Aorta (tissue), 5 donors: ENCODE measurements around the gene MAPK8. TPM values are rescaled to one million over a fixed set of nuclear protein-coding genes. Genes with fewer than 3 reads are reported as not detected.

Experiments
- ATAC-seq: fragments of 200-7000 bp; cut with Tn5 transposase; one replicate; pipeline ENCODE4 v1.9.1; 2022; ENCODE audit warnings: moderate library complexity; ENCODE audit not compliant: low FRiP score
- DNase-seq, 2 donors: peaks; one replicate each; pipeline ENCODE4 v3.0.0-alpha.2; 2020
- H3K27ac ChIP-seq, 2 donors: one replicate each; pipeline ENCODE4 v1.5.1; 2013; ENCODE audit warnings: low read length in 2 of 2, mild to moderate bottlenecking in 2 of 2, moderate library complexity in 2 of 2, control low read depth in 1 of 2, inconsistent platforms in 1 of 2, low read depth in 1 of 2
- H3K27me3 ChIP-seq, 2 donors: one replicate each; pipeline ENCODE4 v1.6.1; 2013; ENCODE audit warnings: control low read depth in 1 of 2, low read length in 1 of 2, mild to moderate bottlenecking in 1 of 2, moderate library complexity in 1 of 2; ENCODE audit not compliant: insufficient read depth in 2 of 2, control insufficient read depth in 1 of 2
- H3K36me3 ChIP-seq, 2 donors: one replicate each; pipeline ENCODE4 v1.6.1; 2013; ENCODE audit warnings: control low read depth in 1 of 2, low read length in 1 of 2, mild to moderate bottlenecking in 1 of 2; ENCODE audit not compliant: insufficient read depth in 2 of 2, control insufficient read depth in 1 of 2
- H3K4me1 ChIP-seq, 2 donors: one replicate each; pipeline ENCODE4 v1.6.1; 2013; ENCODE audit warnings: low read length in 2 of 2, control low read depth in 1 of 2, mild to moderate bottlenecking in 1 of 2, moderate library complexity in 1 of 2; ENCODE audit not compliant: insufficient read depth in 2 of 2, control insufficient read depth in 1 of 2
- H3K4me3 ChIP-seq, 2 donors: one replicate each; pipeline ENCODE4 v1.5.1; 2013; ENCODE audit warnings: low read length in 2 of 2, control low read depth in 1 of 2, mild to moderate bottlenecking in 1 of 2
- H3K9me3 ChIP-seq: one replicate; pipeline ENCODE4 v1.6.1; 2013; ENCODE audit warnings: mild to moderate bottlenecking, low read length; ENCODE audit not compliant: control insufficient read depth
- WGBS, 2 donors: extraction: QIAGEN DNeasy Blood & Tissue Kit; methylation state at CpG; one replicate each; pipeline ENCODE4 v1.1.7; 2013; 5-methylcytosine and 5-hydroxymethylcytosine counted together
- intact Hi-C, 2 donors: fragments of 100-400 bp; cut with DNase I; formaldehyde crosslinking; loops; one replicate each; pipeline versions ENCODE4 v1.14.2 to v1.15.0; 2022
- polyA plus RNA-seq, 2 donors: library from polyadenylated mRNA; stranded (reverse); fragments of 200-250 nt; gene quantifications; one replicate each; pipeline ENCODE4 v1.2.3, GENCODE V29; 2013
- total RNA-seq, 2 donors: library from RNA; stranded (reverse); fragmentation: NEBNext Ultra II Directional; extraction: Animal tissue kit (Norgen Biotek cat#: 25700); gene quantifications; one replicate each; pipeline ENCODE4 v1.2.1, GENCODE V29; 2021
- donor health status: healthy with polysubstance abuse.
- donor health status: Bipolar disorder and iron deficiency.
- donor health status: DM: no; HTN: no; CAD: no.
- donor health status: DM: no; HTN: no; CAD: no.
- donor health status: DM: yes; HTN: yes; CAD: no.

The MAPK8 gene
- total and polyA plus RNA-seq, 4 donors = 7.8 to 38.9 (median 26.7) TPM

DNA sequence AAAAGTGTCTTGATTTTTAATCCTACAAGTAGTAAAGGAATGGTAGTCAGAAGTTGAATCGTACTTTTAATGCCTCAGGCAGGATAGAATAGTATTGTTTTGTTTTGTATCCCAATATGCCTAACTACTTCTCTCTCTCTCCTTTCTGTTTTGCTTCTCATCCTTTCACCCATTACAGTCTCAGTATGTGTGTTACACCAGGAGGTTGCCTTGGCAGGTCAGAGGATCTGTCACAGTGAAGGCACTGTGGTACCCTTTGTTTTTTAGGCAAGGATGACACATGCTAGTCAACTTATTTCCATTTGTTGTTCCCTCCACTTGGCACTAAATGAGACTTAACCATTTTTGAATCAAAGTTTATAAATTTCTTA, 94.4 kb downstream of the MAPK8 start:
- Histone ChIP-seq H3K4me1 (no peaks in the 10 kb centered on the region), H3K27ac (no peak overlapping the region), H3K27me3 (no peaks in the 10 kb centered on the region), H3K36me3 (no peaks in the 10 kb centered on the region), H3K4me3 (no peak overlapping the region), H3K9me3 (no peaks in the 10 kb centered on the region)
- intact Hi-C loops = no loop called here
- no peak for DNase-seq
- WGBS, 2 donors = 94 to 98% methylated on average over 1 of the region's 1 CpG
- ATAC-seq = no peak

DNA sequence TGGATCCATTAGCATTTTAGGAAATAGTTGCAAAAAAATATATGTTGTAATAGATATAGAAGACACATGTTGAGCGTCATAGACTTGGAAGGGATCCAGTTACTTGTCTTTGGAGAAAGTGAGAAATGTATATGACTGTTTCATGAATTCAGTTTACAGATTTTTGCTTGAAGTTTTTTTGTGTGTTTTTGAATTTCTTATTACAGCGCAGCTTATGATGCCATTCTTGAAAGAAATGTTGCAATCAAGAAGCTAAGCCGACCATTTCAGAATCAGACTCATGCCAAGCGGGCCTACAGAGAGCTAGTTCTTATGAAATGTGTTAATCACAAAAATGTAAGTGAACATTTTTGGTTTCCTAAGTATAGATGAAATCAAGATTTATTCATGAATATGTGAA, 98.2 kb downstream of the MAPK8 start:
- H3K9me3 ChIP-seq = no peaks in the 10 kb centered on the region
- intact Hi-C loops = no loop called here
- DNase-seq = no peak
- no peak for ATAC-seq
- no peak overlapping the region for H3K4me3 ChIP-seq
- H3K27me3 ChIP-seq = no peaks in the 10 kb centered on the region
- WGBS, 2 donors = 89 to 92% methylated on average over 4 of the region's 4 CpGs
- no peaks in the 10 kb centered on the region for H3K4me1 ChIP-seq
- no peak overlapping the region for H3K27ac ChIP-seq
- no peaks in the 10 kb centered on the region for H3K36me3 ChIP-seq

DNA sequence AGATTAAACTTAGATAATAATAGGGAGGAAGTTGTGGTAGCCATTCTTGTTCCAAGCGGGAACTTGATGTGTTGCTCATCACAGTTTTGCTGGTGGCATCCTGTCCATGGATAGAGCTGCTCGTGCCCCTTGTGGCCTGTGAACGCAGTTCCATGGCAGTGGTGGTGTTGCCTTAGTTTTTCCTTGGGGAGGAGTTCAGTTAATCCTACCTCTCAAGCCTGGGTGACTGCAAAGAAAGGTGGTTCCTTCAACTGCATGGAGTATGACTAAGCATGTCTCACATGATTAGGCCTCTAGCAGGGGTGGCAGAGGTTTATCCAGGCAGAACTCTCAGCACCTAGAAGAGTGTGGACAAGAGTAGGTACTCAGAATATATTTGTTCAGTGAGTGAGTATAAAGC, 99.7 kb downstream of the MAPK8 start:
- ATAC-seq (no peak), DNase-seq (no peak)
- Histone ChIP-seq H3K27ac (no peak overlapping the region), H3K36me3 (no peaks in the 10 kb centered on the region), H3K4me1 (no peaks in the 10 kb centered on the region), H3K27me3 (no peaks in the 10 kb centered on the region), H3K9me3 (no peaks in the 10 kb centered on the region), H3K4me3 (no peak overlapping the region)
- WGBS, 2 donors = 65 to 85% methylated on average over 3 of the region's 3 CpGs
- intact Hi-C loops = no loop called here

DNA sequence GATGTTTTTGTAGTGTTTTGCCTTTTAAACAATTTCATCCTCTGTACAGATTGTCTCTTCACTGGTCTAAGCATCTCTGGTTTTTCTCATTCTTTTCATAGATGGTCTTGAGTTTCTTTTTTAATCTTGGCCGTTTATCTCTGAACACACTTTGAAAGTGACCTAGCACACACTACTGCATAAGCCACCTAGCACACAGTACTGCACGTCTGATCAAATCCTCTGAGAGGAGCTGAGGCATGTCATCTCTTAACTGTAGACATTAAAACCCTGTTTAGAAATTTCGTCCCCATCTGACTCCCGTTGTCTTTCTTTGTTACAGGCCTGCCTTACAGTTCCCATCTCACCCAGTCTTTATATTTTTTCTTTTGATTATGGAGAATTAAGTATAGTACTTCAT, 100.2 kb downstream of the MAPK8 start:
- Histone ChIP-seq H3K9me3 (no peaks in the 10 kb centered on the region), H3K36me3 (no peaks in the 10 kb centered on the region), H3K27me3 (no peaks in the 10 kb centered on the region), H3K4me1 (no peaks in the 10 kb centered on the region), H3K4me3 (no peak overlapping the region), H3K27ac (no peak overlapping the region)
- WGBS, 2 donors = 92 to 94% methylated on average over 4 of the region's 4 CpGs
- no peak for ATAC-seq
- no peak for DNase-seq
- intact Hi-C loops = no loop called here

DNA sequence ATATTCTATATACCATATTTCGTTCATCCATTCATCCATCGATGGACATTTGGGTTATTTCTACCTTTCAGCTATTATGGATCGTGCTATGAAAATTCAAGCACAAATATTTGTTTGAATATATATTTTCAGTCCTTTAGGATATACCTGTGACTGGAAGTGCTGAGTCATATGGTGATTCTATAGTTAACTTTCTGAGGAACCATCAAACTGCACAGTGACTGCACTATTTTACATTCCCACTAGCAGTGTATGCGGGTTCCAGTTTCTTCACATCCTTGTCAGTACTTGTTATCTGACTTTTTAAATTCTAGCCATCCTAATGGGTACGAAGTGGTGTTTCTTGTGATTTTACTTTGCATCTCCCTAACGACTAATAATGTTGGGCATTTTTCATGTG, 104.0 kb downstream of the MAPK8 start:
- Histone ChIP-seq H3K36me3 (no peaks in the 10 kb centered on the region), H3K9me3 (no peaks in the 10 kb centered on the region), H3K27ac (no peak overlapping the region), H3K4me3 (no peak overlapping the region), H3K27me3 (no peaks in the 10 kb centered on the region), H3K4me1 (no peaks in the 10 kb centered on the region)
- 96 to 97% methylated on average over 6 of the region's 6 CpGs for WGBS, 2 donors
- no peak for DNase-seq
- intact Hi-C loops = no loop called here
- no peak for ATAC-seq

DNA sequence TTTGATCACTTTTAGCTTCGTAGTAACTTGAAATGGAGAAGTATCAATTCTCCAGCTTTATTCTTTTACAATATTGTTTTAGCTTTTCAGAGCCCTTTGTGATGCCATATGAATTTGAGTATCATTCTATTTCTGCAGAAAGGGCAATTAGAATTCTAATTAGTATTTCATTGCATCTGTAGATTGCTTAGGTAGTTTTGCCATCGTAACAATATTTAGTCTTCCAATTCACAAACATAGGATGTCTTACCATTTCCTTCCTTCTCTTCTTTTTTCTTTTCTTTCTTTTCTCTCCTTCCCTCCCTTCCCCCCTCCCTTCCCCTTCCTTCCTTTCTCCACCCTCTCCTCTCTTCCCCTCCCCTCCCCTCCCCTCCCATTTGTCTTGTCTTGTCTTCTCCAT, 105.0 kb downstream of the MAPK8 start:
- Histone ChIP-seq H3K27ac (no peak overlapping the region), H3K4me1 (no peaks in the 10 kb centered on the region), H3K36me3 (no peaks in the 10 kb centered on the region), H3K4me3 (no peak overlapping the region), H3K27me3 (no peaks in the 10 kb centered on the region), H3K9me3 (no peaks in the 10 kb centered on the region)
- WGBS, 2 donors = 98 to 99% methylated on average over 2 of the region's 2 CpGs
- intact Hi-C loops = no loop called here
- DNase-seq (no peak), ATAC-seq (no peak)

DNA sequence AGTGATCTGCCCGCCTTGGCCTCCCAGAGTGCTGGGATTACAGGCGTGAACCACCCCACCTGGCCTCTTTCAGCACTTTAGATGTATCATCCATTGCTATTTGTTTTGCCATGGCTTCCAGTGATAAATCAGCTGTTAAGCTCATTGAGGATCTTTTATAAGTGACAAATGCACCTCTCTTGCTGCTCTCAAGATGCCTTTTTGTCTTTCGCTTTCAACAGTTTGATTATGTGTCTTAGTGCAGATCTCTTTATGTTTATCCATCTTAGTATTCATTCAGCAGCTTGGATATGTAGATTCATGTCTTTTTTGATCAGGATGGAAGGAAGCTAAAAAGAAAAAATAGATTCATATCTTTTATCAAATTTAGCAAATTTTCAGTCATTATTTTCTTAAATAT, 105.6 kb downstream of the MAPK8 start:
- no peak for DNase-seq
- 97 to 99% methylated on average over 3 of the region's 3 CpGs for WGBS, 2 donors
- Histone ChIP-seq H3K4me1 (peaks cover 0 to 4% of the 10 kb centered on the region in 2 donors), H3K4me3 (no peak overlapping the region), H3K27me3 (no peaks in the 10 kb centered on the region), H3K9me3 (no peaks in the 10 kb centered on the region), H3K27ac (no peak overlapping the region), H3K36me3 (no peaks in the 10 kb centered on the region)
- ATAC-seq = no peak
- intact Hi-C loops = no loop called here

DNA sequence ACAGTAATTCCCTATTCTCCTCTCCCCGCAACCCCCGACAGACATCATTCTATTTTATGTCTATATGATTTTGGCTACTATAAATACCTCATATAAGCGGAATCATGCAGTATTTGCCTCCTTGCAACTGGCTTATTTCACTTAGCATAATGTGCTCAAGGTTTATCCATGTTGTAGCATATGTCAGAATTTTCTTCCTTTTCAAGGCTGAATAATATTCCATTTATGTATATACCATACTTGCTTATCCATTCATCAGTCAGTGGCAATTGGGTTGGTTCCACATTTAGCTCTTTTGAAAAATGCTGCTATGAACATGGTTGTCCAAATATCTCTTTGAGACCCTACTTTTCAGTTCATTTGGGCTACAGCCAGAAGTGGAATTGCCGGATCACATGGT, 106.5 kb downstream of the MAPK8 start:
- WGBS, 2 donors = 98 to 99% methylated on average over 4 of the region's 4 CpGs
- H3K9me3 ChIP-seq = no peaks in the 10 kb centered on the region
- intact Hi-C loops = no loop called here

DNA sequence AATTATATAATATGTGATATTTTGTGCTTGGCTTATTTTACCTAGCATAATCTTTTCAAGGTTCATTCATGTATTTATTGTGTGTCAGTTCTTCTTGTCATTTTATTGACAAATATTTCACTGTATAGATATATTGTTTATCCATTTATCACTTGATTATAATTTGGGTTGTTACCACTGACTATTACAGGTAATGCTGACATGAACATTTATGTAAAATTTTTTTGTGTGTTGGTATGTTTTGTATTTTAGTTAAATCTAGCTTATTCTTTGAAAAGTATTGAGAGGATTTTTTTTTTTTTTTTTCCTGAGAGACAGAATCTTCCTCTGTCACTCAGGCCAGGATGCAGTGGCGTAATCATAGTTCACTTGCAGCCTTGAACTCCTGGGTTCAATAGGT, 107.7 kb downstream of the MAPK8 start:
- peaks cover 0 to 4% of the 10 kb centered on the region in 2 donors for H3K4me1 ChIP-seq
- no peaks in the 10 kb centered on the region for H3K27me3 ChIP-seq
- 100% methylated on average over 1 of the region's 1 CpG for WGBS, 2 donors
- ATAC-seq (no peak), DNase-seq (no peak)
- H3K36me3 ChIP-seq = no peaks in the 10 kb centered on the region
- intact Hi-C loops = no loop called here
- no peak overlapping the region for H3K27ac ChIP-seq
- H3K4me3 ChIP-seq = no peak overlapping the region
- no peaks in the 10 kb centered on the region for H3K9me3 ChIP-seq

More for the DNA sequence above, 106.5 kb downstream of the MAPK8 start:
- DNase-seq (no peak), ATAC-seq (no peak)
- Histone ChIP-seq H3K4me3 (no peak overlapping the region), H3K36me3 (no peaks in the 10 kb centered on the region), H3K27me3 (no peaks in the 10 kb centered on the region), H3K27ac (no peak overlapping the region), H3K4me1 (peaks cover 0 to 4% of the 10 kb centered on the region in 2 donors)
